ACC112 (cell line): ENCODE measurements around the gene PSMF1.

ENCODE experiments used
- H2AFZ ChIP-seq: fragments of 200-600 bp; sonication (generic); one replicate; pipeline ENCODE4 v1.6.0; 2017; ENCODE audit warnings: antibody characterized with exemption, low read length; ENCODE audit not compliant: unreplicated experiment
- H3K27ac ChIP-seq: fragments of 200-600 bp; sonication (generic); 2 replicates; pipeline ENCODE4 v1.5.1; 2014; ENCODE audit warnings: low read depth, mild to moderate bottlenecking, antibody characterized with exemption, low read length, moderate library complexity
- H3K27me3 ChIP-seq: fragments of 200-600 bp; sonication (generic); 2 replicates; pipeline ENCODE4 v1.6.1; 2014; ENCODE audit warnings: mild to moderate bottlenecking, antibody characterized with exemption, low read length, moderate library complexity, mixed read lengths; ENCODE audit not compliant: insufficient read depth
- H3K36me3 ChIP-seq: fragments of 200-600 bp; sonication (generic); 2 replicates; pipeline ENCODE4 v1.6.1; 2016; ENCODE audit warnings: mild to moderate bottlenecking, antibody characterized with exemption, low read length, moderate library complexity, mixed read lengths; ENCODE audit not compliant: insufficient read depth
- H3K4me1 ChIP-seq: fragments of 200-600 bp; sonication (generic); one replicate; pipeline ENCODE4 v1.6.1; 2016; ENCODE audit warnings: low read length, mixed read lengths; ENCODE audit not compliant: insufficient read depth, unreplicated experiment, control insufficient read depth
- H3K4me3 ChIP-seq: fragments of 200-600 bp; sonication (generic); 2 replicates; pipeline ENCODE4 v1.5.1; 2014; ENCODE audit warnings: mild to moderate bottlenecking, low read depth, low read length
- H3K79me2 ChIP-seq: fragments of 200-600 bp; sonication (generic); one replicate; pipeline ENCODE4 v1.6.0; 2016; ENCODE audit warnings: low read length; ENCODE audit not compliant: control insufficient read depth, unreplicated experiment, insufficient read depth

The PSMF1 gene

GRCh38 chr20:1188347-1188746 is 69.9 kb downstream of the PSMF1 start:
- no peak overlapping the region for H3K27ac ChIP-seq
- H3K27me3 ChIP-seq = peaks cover 68% of the 10 kb centered on the region
- H3K36me3 ChIP-seq = no peaks in the 10 kb centered on the region
- no peak overlapping the region for H2AFZ ChIP-seq
- no peaks in the 10 kb centered on the region for H3K79me2 ChIP-seq
- no peaks in the 10 kb centered on the region for H3K4me1 ChIP-seq
- H3K4me3 ChIP-seq = no peak overlapping the region

GRCh38 chr20:1189827-1190226 is 71.4 kb downstream of the PSMF1 start:
- H2AFZ ChIP-seq = no peak overlapping the region
- H3K4me3 ChIP-seq = no peak overlapping the region
- H3K27ac ChIP-seq = no peak overlapping the region
- H3K4me1 ChIP-seq = no peaks in the 10 kb centered on the region
- H3K36me3 ChIP-seq = no peaks in the 10 kb centered on the region
- peaks cover 68% of the 10 kb centered on the region for H3K27me3 ChIP-seq
- H3K79me2 ChIP-seq = no peaks in the 10 kb centered on the region

GRCh38 chr20:1190847-1191246 is 72.4 kb downstream of the PSMF1 start:
- Histone ChIP-seq H3K4me3 (no peak overlapping the region), H3K4me1 (no peaks in the 10 kb centered on the region), H3K27ac (no peak overlapping the region), H3K36me3 (no peaks in the 10 kb centered on the region), H3K79me2 (no peaks in the 10 kb centered on the region), H2AFZ (no peak overlapping the region), H3K27me3 (peaks cover 73% of the 10 kb centered on the region)

GRCh38 chr20:1191299-1191698 is 72.9 kb downstream of the PSMF1 start:
- no peak overlapping the region for H3K4me3 ChIP-seq

GRCh38 chr20:1195226-1195625 is 76.8 kb downstream of the PSMF1 start:
- Histone ChIP-seq H3K36me3 (no peaks in the 10 kb centered on the region), H3K4me1 (no peaks in the 10 kb centered on the region), H3K4me3 (no peak overlapping the region), H3K79me2 (no peaks in the 10 kb centered on the region), H2AFZ (no peak overlapping the region), H3K27ac (no peak overlapping the region), H3K27me3 (peaks cover 58% of the 10 kb centered on the region)

More at GRCh38 chr20:1191299-1191698, 72.9 kb downstream of the PSMF1 start:
- H2AFZ ChIP-seq = no peak overlapping the region
- H3K79me2 ChIP-seq = no peaks in the 10 kb centered on the region
- no peaks in the 10 kb centered on the region for H3K36me3 ChIP-seq
- peaks cover 73% of the 10 kb centered on the region for H3K27me3 ChIP-seq
- H3K4me1 ChIP-seq = no peaks in the 10 kb centered on the region
- no peak overlapping the region for H3K27ac ChIP-seq

- H2AFZ ChIP-seq = no peak overlapping the region
These were observed 78.2 kb downstream of the PSMF1 start for GRCh38 chr20:1196634-1197033.

GRCh38 chr20:1197801-1198200 is 79.4 kb downstream of the PSMF1 start:
- Histone ChIP-seq H3K4me3 (no peak overlapping the region), H3K27ac (no peak overlapping the region), H3K79me2 (no peaks in the 10 kb centered on the region), H3K36me3 (no peaks in the 10 kb centered on the region), H2AFZ (no peak overlapping the region), H3K4me1 (no peaks in the 10 kb centered on the region), H3K27me3 (peaks cover 38% of the 10 kb centered on the region)

More at GRCh38 chr20:1196634-1197033, 78.2 kb downstream of the PSMF1 start:
- Histone ChIP-seq H3K27me3 (peaks cover 44% of the 10 kb centered on the region), H3K4me3 (no peak overlapping the region), H3K79me2 (no peaks in the 10 kb centered on the region), H3K4me1 (no peaks in the 10 kb centered on the region), H3K27ac (no peak overlapping the region), H3K36me3 (no peaks in the 10 kb centered on the region)

- Histone ChIP-seq H3K4me1 (no peaks in the 10 kb centered on the region), H2AFZ (no peak overlapping the region), H3K27ac (no peak overlapping the region)
These were observed 80.3 kb downstream of the PSMF1 start for GRCh38 chr20:1198751-1199150.

GRCh38 chr20:1199212-1199873 is 80.9 kb downstream of the PSMF1 start:
- Histone ChIP-seq H3K27me3 (peaks cover 24% of the 10 kb centered on the region), H2AFZ (peak overlapping the region; percentile 13), H3K4me3 (no peak overlapping the region), H3K79me2 (no peaks in the 10 kb centered on the region), H3K36me3 (no peaks in the 10 kb centered on the region), H3K27ac (no peak overlapping the region), H3K4me1 (no peaks in the 10 kb centered on the region)

More at GRCh38 chr20:1198751-1199150, 80.3 kb downstream of the PSMF1 start:
- no peaks in the 10 kb centered on the region for H3K36me3 ChIP-seq
- H3K79me2 ChIP-seq = no peaks in the 10 kb centered on the region
- H3K27me3 ChIP-seq = peaks cover 30% of the 10 kb centered on the region
- H3K4me3 ChIP-seq = no peak overlapping the region

GRCh38 chr20:1199964-1200363 is 81.6 kb downstream of the PSMF1 start:
- H3K36me3 ChIP-seq = no peaks in the 10 kb centered on the region
- H2AFZ ChIP-seq = peak overlapping the region; percentile 13
- H3K4me3 ChIP-seq = no peak overlapping the region
- H3K4me1 ChIP-seq = no peaks in the 10 kb centered on the region
- peaks cover 18% of the 10 kb centered on the region for H3K27me3 ChIP-seq
- no peaks in the 10 kb centered on the region for H3K79me2 ChIP-seq
- no peak overlapping the region for H3K27ac ChIP-seq

GRCh38 chr20:1202762-1203504 is 84.5 kb downstream of the PSMF1 start, which contains the start of gene C20orf202:
Gene C20orf202, plus strand, starts transcription at chr20:1203454. Its CDS starts 132 bp downstream, at chr20:1203586.
- H3K79me2 ChIP-seq = no peaks in the 10 kb centered on the region
- no peak within 1 kb of the TSS for H3K27ac ChIP-seq
- H3K27me3 ChIP-seq = peaks cover 6% of the 10 kb centered on the region
- no peaks in the 10 kb centered on the region for H3K36me3 ChIP-seq
- no peaks in the 10 kb centered on the region for H3K4me1 ChIP-seq
- no peak within 1 kb of the TSS for H2AFZ ChIP-seq
- no peak within 1 kb of the TSS for H3K4me3 ChIP-seq
